Measurements from ENCODE around the gene MAP4K2. TPM values are rescaled to one million over a fixed set of nuclear protein-coding genes. Genes with fewer than 3 reads are reported as not detected.

The MAP4K2 gene
- total and polyA plus RNA-seq, 9 of the 15 experiments (the other 6 are each of a cell fraction or from before 2014, with no cell fraction given) = 0.13 to 14.5 (median 7.3) TPM

GRCh38 chr11:64754919-64755662 is 47.9 kb downstream of the MAP4K2 start (continued):
- TF ChIP-seq CXXC5 (CRISPR knock-in tag; IDR thresholded peaks at IDR 0.05) (0 out of 2 replicates have a peak, but pooled peaks have one; percentile 2), ARID2 (IDR thresholded peaks at IDR 0.05) (no peak), NR3C1 (CRISPR knock-in tag; IDR thresholded peaks at IDR 0.05) (no peak)

GRCh38 chr11:64754124-64754918 is 48.7 kb downstream of the MAP4K2 start:
- BruUV-seq (replicated peaks) = no TSS peak
- WGBS (ENCODE audit: insufficient coverage, low coverage, missing lambda C conversion rate) = 21% methylated on average over 22 of the region's 26 CpGs
- Histone ChIP-seq H3K4me2 (ENCODE audit: insufficient read depth, low read length) (peak overlapping the region; percentile 52; the same call in 1 of the 2 replicates), H3K27me3 (ENCODE audit: control insufficient read depth in 2 of 2, insufficient read depth in 2 of 2, low read length in 2 of 2) (no peaks in the 10 kb centered on the region), H2AFZ (ENCODE audit: low read depth, low read length) (peak overlapping the region; percentile 93), H3K9me1 (ENCODE audit: control insufficient read depth, insufficient read depth, low read length) (no peaks in the 10 kb centered on the region), H3K9me3 (replicated peaks; ENCODE audit: control insufficient read depth, insufficient read depth, low read depth, low read length) (no peaks in the 10 kb centered on the region), H3K27ac (ENCODE audit: extremely low read depth, low read depth, low read length) (peak overlapping the region; percentile 59; the same call in 2 of the 3 replicates), H3K79me2 (ENCODE audit: control insufficient read depth, insufficient read depth, low read length) (no peaks in the 10 kb centered on the region), H3K4me1 (replicated peaks in 1 of 2; ENCODE audit: control insufficient read depth in 2 of 2, insufficient read depth in 2 of 2, low read length in 2 of 2) (peaks cover 11 to 56% of the 10 kb centered on the region in 2 experiments), H4K20me1 (replicated peaks; ENCODE audit: control insufficient read depth, insufficient read depth, low read length) (no peaks in the 10 kb centered on the region), H3K4me3 (no peak overlapping the region), H3K36me3 (ENCODE audit: control insufficient read depth, insufficient read depth, low read length) (no peaks in the 10 kb centered on the region), H3K9ac (ENCODE audit: insufficient read depth in 1 of 2, low read depth in 2 of 2, low read length in 2 of 2) (peak overlapping the region; percentile 48 to 82; a peak in 3 of 4 replicates)
- intact Hi-C loops (cut with micrococcal nuclease) = no loop called here
- ChIA-PET POLR2A (interaction anchor here (0.6 to 2.1 kb wide), 6 partner anchors 8 to 366 kb away, joined by 3 to 6 read pairs (median 4); no protein-coding TSS in a partner anchor), CTCF (ENCODE audit: low intra/inter-chr PET ratio) (interaction anchor here (0.7 kb wide), 1 partner anchor 151 kb away, joined by 3 read pairs; no protein-coding TSS in a partner anchor)
- FAIRE-seq (peak; percentile 87), DNase-seq (ENCODE audit: extremely low read depth in 1 of 4, low spot score in 3 of 4) (peak; percentile 79 to 82 (median 80)), ATAC-seq (peak; percentile 81)
- in situ Hi-C loops (cut with MboI) = no loop called here
- no peak for TF ChIP-seq IFI16 (CRISPR knock-in tag; IDR thresholded peaks at IDR 0.05)
- no peak for TF ChIP-seq C11orf30 (IDR thresholded peaks at IDR 0.05; ENCODE audit: low read depth)
- TF ChIP-seq COPS2 (conservative IDR thresholded peaks at IDR 0.05) = no peak
- TF ChIP-seq KAT7 (CRISPR knock-in tag; IDR thresholded peaks at IDR 0.05; ENCODE audit: borderline replicate concordance) = 0 out of 2 replicates have a peak, but pooled peaks have one; percentile 63
- no peak for TF ChIP-seq ZNF408 (CRISPR knock-in tag; IDR thresholded peaks at IDR 0.05; ENCODE audit: low read depth)
- TF ChIP-seq ZC3H8 (IDR thresholded peaks at IDR 0.05) = no peak
- no peak for TF ChIP-seq REST (IDR thresholded peaks at IDR 0.05; ENCODE audit: borderline replicate concordance)
- TF ChIP-seq REST (CRISPR knock-in tag; IDR thresholded peaks at IDR 0.05; ENCODE audit: low read depth) = no peak
- no peak for TF ChIP-seq ZNF24 (IDR thresholded peaks at IDR 0.05)
- no peak for TF ChIP-seq CAMTA2 (CRISPR knock-in tag; conservative IDR thresholded peaks at IDR 0.05)

Data from K562 (cell line).